Thyroid gland (tissue), 4 donors: ENCODE measurements around the gene DNM2. TPM values are rescaled to one million over a fixed set of nuclear protein-coding genes. Genes with fewer than 3 reads are reported as not detected.

ENCODE experiments used
- DNase-seq, 2 donors: peaks; one replicate each; pipeline ENCODE4 v3.0.0-alpha.2; 2019
- H3K27ac ChIP-seq, 3 donors: fragments of 200-600 bp; sonication (generic); 1 replicate in 2 of 3; 2 replicates in 1 of 3; pipeline ENCODE4 v1.5.1; 2016 to 2019; ENCODE audit warnings: mild to moderate bottlenecking in 1 of 3, moderate library complexity in 1 of 3
- H3K27me3 ChIP-seq: fragments of 200-600 bp; sonication (generic); one replicate; pipeline ENCODE4 v1.5.1; 2019
- H3K36me3 ChIP-seq, 2 donors: fragments of 200-600 bp; sonication (generic); one replicate each; pipeline ENCODE4 v1.5.1; 2016 to 2019
- H3K4me1 ChIP-seq, 2 donors: fragments of 200-600 bp; sonication (generic); one replicate each; pipeline ENCODE4 v1.5.1; 2017 to 2019
- H3K4me3 ChIP-seq, 3 donors: fragments of 200-600 bp; sonication (generic); replicated peaks in 1 of 3; 1 replicate in 2 of 3; 2 replicates in 1 of 3; pipeline ENCODE4 v1.5.1; 2016; ENCODE audit warnings: mild to moderate bottlenecking in 1 of 3
- H3K9me3 ChIP-seq: fragments of 200-600 bp; sonication (generic); one replicate; pipeline ENCODE4 v1.5.1; 2017
- CTCF ChIP-seq, 6 experiments: fragments of 200-600 bp in 3 of 6; fragments of 450-650 bp in 3 of 6; sonication (generic) in 3 of 6; IDR thresholded peaks; one replicate each; pipeline ENCODE4 v1.5.1; 2016 to 2019; ENCODE audit warnings: antibody characterized with exemption in 6 of 6, mild to moderate bottlenecking in 2 of 6, inconsistent platforms in 1 of 6, moderate library complexity in 1 of 6
- POLR2A ChIP-seq, 2 donors: fragments of 450-650 bp; IDR thresholded peaks; one replicate each; pipeline ENCODE4 v1.6.1; 2017; ENCODE audit warnings: antibody characterized with exemption in 2 of 2, mild to moderate bottlenecking in 2 of 2, moderate library complexity in 1 of 2
- WGBS, 2 donors: methylation state at CpG; one replicate each; pipeline ENCODE4 v1.1.5; 2017; 5-methylcytosine and 5-hydroxymethylcytosine counted together
- intact Hi-C: fragments of 100-400 bp; cut with DNase I; formaldehyde crosslinking; loops from one replicate; pipeline ENCODE4 v1.15.1; 2023
- total RNA-seq, 4 donors: library from RNA; depleted of rRNA; stranded (reverse); fragments of >200 nt; gene quantifications; one replicate each; pipeline ENCODE4 v1.2.3, GENCODE V29; 2016

Gene DNM2
- total RNA-seq, 4 donors from 2014 or later, result 95.1 to 155 (median 120) TPM

GRCh38 chr19:10691178-10691881, 26.5 kb upstream of the DNM2 start:
- peaks cover 38 to 57% of the 10 kb centered on the region in 2 donors for H3K36me3 ChIP-seq
- no peak for DNase-seq
- H3K4me1 ChIP-seq, result peaks cover 4 to 13% of the 10 kb centered on the region in 2 donors
- no peaks in the 10 kb centered on the region for H3K27me3 ChIP-seq
- WGBS, 2 donors, result 87 to 92% methylated on average over 16 to 23 of the region's 23 CpGs
- H3K27ac ChIP-seq, result no peak overlapping the region
- intact Hi-C loops, result no loop called here
- TF ChIP-seq POLR2A (IDR thresholded peaks at IDR 0.05), result no peak
- TF ChIP-seq CTCF (IDR thresholded peaks at IDR 0.05), result no peak
- H3K9me3 ChIP-seq, result no peaks in the 10 kb centered on the region
- no peak overlapping the region for H3K4me3 ChIP-seq

GRCh38 chr19:10691883-10692282, 26.0 kb upstream of the DNM2 start:
- 81 to 96% methylated on average over 3 to 5 of the region's 5 CpGs for WGBS, 2 donors
- Histone ChIP-seq H3K9me3 (no peaks in the 10 kb centered on the region), H3K4me3 (no peak overlapping the region), H3K4me1 (peaks cover 4 to 13% of the 10 kb centered on the region in 2 donors), H3K27ac (no peak overlapping the region), H3K36me3 (peaks cover 33 to 54% of the 10 kb centered on the region in 2 donors), H3K27me3 (no peaks in the 10 kb centered on the region)
- no peak for DNase-seq
- TF ChIP-seq CTCF (IDR thresholded peaks at IDR 0.05) (no peak), POLR2A (IDR thresholded peaks at IDR 0.05) (no peak)
- intact Hi-C loops, result no loop called here

GRCh38 chr19:10692673-10693264, 25.1 kb upstream of the DNM2 start:
- intact Hi-C loops, result no loop called here
- DNase-seq, result no peak
- no peaks in the 10 kb centered on the region for H3K9me3 ChIP-seq
- peaks cover 24 to 45% of the 10 kb centered on the region in 2 donors for H3K36me3 ChIP-seq
- no peak for TF ChIP-seq CTCF (IDR thresholded peaks at IDR 0.05)
- no peak for TF ChIP-seq POLR2A (IDR thresholded peaks at IDR 0.05)
- no peak overlapping the region for H3K4me3 ChIP-seq
- peaks cover 4 to 13% of the 10 kb centered on the region in 2 donors for H3K4me1 ChIP-seq
- no peak overlapping the region for H3K27ac ChIP-seq
- 83 to 92% methylated on average over 3 to 5 of the region's 5 CpGs for WGBS, 2 donors
- no peaks in the 10 kb centered on the region for H3K27me3 ChIP-seq

- 31 to 40% methylated on average over 10 to 16 of the region's 16 CpGs for WGBS, 2 donors
- peaks cover 5 to 25% of the 10 kb centered on the region in 2 donors for H3K36me3 ChIP-seq
Observed at GRCh38 chr19:10694706-10695307, 23.1 kb upstream of the DNM2 start.

More at GRCh38 chr19:10694706-10695307, 23.1 kb upstream of the DNM2 start:
- H3K4me3 ChIP-seq, result no peak overlapping the region
- intact Hi-C loops, result no loop called here
- no peak for DNase-seq
- no peak for TF ChIP-seq CTCF (IDR thresholded peaks at IDR 0.05)
- TF ChIP-seq POLR2A (IDR thresholded peaks at IDR 0.05), result no peak
- H3K27me3 ChIP-seq, result no peaks in the 10 kb centered on the region
- no peaks in the 10 kb centered on the region for H3K9me3 ChIP-seq
- H3K4me1 ChIP-seq, result peaks cover 4 to 13% of the 10 kb centered on the region in 2 donors
- H3K27ac ChIP-seq, result no peak overlapping the region
